Fibroblast of lung (primary cell): Measurements from ENCODE around the gene DYNLT4.

Source experiments
- CTCF ChIP-seq, 2 donors: IDR thresholded peaks in 1 of 2; conservative IDR thresholded peaks in 1 of 2; 1 replicate in 1 of 2; 2 replicates in 1 of 2; pipeline ENCODE4 v1.5.1; 2011 to 2012; ENCODE audit warnings: low read length in 2 of 2, control low read depth in 1 of 2, inconsistent platforms in 1 of 2, low read depth in 1 of 2, mild to moderate bottlenecking in 1 of 2
- EZH2 ChIP-seq: IDR thresholded peaks from 2 replicates; pipeline ENCODE4 v1.5.1; 2012; ENCODE audit warnings: low read length, control low read depth, mild to moderate bottlenecking; ENCODE audit errors: missing control alignments

- TF ChIP-seq CTCF (conservative IDR thresholded peaks at IDR 0.05 in 1 of 2, IDR thresholded peaks at IDR 0.05 in 1 of 2; ENCODE audit: low read depth in 1 of 2, low read length in 2 of 2) = no peak
- TF ChIP-seq EZH2 = no peak
Observed at GRCh38 chr1:44853201-44853600, 46.0 kb upstream of the DYNLT4 start.
